ENCODE results near the gene CPNE4.
A peak's percentile ranks its signal among the peaks of the same experiment; 100 is the strongest.

The CPNE4 gene

GRCh38 chr3:131692356-131692755 is 342.5 kb downstream of the CPNE4 start:
- in situ Hi-C loops (cut with MboI; ENCODE audit: low pct_unique_long_range_greater_than_20kb, low sequenced_read_pairs): no loop called here
- DNase-seq: no peak

- DNase-seq: no peak
- in situ Hi-C loops (cut with MboI; ENCODE audit: low pct_unique_long_range_greater_than_20kb, low sequenced_read_pairs): no loop called here
These were observed 344.0 kb downstream of the CPNE4 start for GRCh38 chr3:131690800-131691199.

DNA sequence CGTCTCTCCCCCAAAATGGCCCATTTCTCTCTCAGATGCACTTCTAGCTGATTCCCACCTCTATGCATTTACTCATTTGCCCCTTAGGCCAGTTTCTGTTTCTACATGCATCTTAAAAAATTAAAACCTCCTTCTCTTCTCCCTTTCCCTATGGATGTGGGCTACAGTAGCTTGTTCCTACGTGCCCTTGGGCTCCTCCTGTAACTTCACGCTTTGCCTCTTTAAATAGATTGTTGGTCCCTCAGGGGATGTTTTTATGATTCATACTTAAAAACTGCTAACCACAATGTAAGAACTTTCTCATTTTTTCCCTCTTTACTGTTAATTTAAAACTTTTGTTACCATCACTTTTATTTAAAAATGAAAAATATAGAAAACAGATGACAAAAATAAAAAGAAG is 346.4 kb downstream of the CPNE4 start:
- in situ Hi-C loops (cut with MboI; ENCODE audit: low pct_unique_long_range_greater_than_20kb, low sequenced_read_pairs): no loop called here
- no peak for DNase-seq

- in situ Hi-C loops (cut with MboI; ENCODE audit: low pct_unique_long_range_greater_than_20kb, low sequenced_read_pairs): no loop called here
- DNase-seq: no peak
These were observed 365.2 kb downstream of the CPNE4 start for GRCh38 chr3:131669600-131669999.

GRCh38 chr3:131658771-131659170 is 376.0 kb downstream of the CPNE4 start:
- DNase-seq: no peak
- in situ Hi-C loops (cut with MboI; ENCODE audit: low pct_unique_long_range_greater_than_20kb, low sequenced_read_pairs): no loop called here

- no peak for DNase-seq
- in situ Hi-C loops (cut with MboI; ENCODE audit: low pct_unique_long_range_greater_than_20kb, low sequenced_read_pairs): no loop called here
These were observed 376.7 kb downstream of the CPNE4 start for GRCh38 chr3:131658115-131658514.

GRCh38 chr3:131655070-131655690 is 379.6 kb downstream of the CPNE4 start:
- no peak for DNase-seq
- in situ Hi-C loops (cut with MboI; ENCODE audit: low pct_unique_long_range_greater_than_20kb, low sequenced_read_pairs): no loop called here

DNA sequence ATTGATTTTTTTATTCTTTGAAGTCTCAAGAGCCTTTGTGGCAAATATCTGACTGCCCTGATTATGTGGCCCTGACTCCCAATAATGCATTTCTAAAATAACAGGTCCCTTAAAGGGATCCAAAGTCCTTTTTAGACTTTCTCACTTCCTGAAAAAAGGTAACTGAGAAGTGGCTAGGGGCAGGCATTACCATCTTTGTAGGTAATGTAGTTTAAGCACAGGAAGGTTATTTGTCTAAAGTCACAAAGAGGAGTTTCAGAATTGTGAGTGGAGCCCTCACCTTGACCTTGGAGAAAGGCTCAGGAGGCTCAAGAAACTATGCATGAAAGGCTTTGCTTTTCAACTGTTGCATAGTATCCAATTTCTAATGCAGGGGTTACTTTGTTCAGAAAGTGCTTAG is 389.2 kb downstream of the CPNE4 start:
- in situ Hi-C loops (cut with MboI; ENCODE audit: low pct_unique_long_range_greater_than_20kb, low sequenced_read_pairs): no loop called here
- no peak for DNase-seq

- DNase-seq: no peak
These were observed 398.5 kb downstream of the CPNE4 start for GRCh38 chr3:131636266-131636775.

GRCh38 chr3:131630807-131631206 is 404.0 kb downstream of the CPNE4 start:
- DNase-seq: no peak

More at GRCh38 chr3:131636266-131636775, 398.5 kb downstream of the CPNE4 start:
- in situ Hi-C loops (cut with MboI; ENCODE audit: low pct_unique_long_range_greater_than_20kb, low sequenced_read_pairs): no loop called here

DNA sequence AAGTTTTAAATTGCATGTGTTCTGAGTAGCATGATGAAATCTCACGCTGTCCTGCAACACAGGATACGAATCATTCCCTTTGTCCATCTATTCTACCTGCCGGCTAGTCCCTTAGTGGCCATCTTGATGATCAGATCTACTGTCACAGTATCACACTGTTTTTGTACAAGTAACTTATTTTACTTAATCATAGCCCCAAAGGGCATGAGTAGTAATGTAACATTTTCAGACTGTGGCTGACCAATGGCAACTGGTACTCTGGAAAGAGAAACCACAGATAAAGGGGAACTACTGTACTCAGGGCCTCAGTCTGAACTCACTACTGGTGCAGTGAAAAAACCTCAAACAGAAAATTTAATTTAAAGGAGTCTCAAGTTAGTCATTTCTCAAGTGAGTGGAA is 404.7 kb downstream of the CPNE4 start:
- peak; percentile 25 for DNase-seq
- in situ Hi-C loops (cut with MboI; ENCODE audit: low pct_unique_long_range_greater_than_20kb, low sequenced_read_pairs): no loop called here

More at GRCh38 chr3:131630807-131631206, 404.0 kb downstream of the CPNE4 start:
- in situ Hi-C loops (cut with MboI; ENCODE audit: low pct_unique_long_range_greater_than_20kb, low sequenced_read_pairs): no loop called here

GRCh38 chr3:131623431-131623830 is 411.4 kb downstream of the CPNE4 start:
- no peak for DNase-seq
- in situ Hi-C loops (cut with MboI; ENCODE audit: low pct_unique_long_range_greater_than_20kb, low sequenced_read_pairs): no loop called here

DNA sequence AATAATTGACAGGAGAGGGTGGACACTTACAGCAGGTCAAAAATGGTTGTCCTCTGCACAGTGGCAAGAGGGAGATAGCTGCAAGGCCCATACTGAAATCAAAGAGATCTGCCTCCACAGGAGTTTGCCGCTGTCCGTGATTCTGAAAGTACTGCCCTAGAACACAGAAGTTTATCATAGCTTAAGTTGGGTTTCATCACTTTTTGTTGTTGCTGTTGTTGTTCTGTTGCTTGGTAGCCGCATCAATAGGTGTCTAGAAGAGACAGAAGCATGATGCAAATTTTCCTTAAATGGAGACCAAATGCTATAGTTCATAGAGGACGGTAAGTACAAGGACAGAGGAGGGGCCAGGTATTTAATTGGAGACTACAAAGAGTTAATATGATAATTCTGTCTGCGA is 412.1 kb downstream of the CPNE4 start:
- DNase-seq: no peak
- in situ Hi-C loops (cut with MboI; ENCODE audit: low pct_unique_long_range_greater_than_20kb, low sequenced_read_pairs): no loop called here

- in situ Hi-C loops (cut with MboI; ENCODE audit: low pct_unique_long_range_greater_than_20kb, low sequenced_read_pairs): no loop called here
- DNase-seq: no peak
These were observed 413.8 kb downstream of the CPNE4 start for GRCh38 chr3:131620977-131621376.

DNA sequence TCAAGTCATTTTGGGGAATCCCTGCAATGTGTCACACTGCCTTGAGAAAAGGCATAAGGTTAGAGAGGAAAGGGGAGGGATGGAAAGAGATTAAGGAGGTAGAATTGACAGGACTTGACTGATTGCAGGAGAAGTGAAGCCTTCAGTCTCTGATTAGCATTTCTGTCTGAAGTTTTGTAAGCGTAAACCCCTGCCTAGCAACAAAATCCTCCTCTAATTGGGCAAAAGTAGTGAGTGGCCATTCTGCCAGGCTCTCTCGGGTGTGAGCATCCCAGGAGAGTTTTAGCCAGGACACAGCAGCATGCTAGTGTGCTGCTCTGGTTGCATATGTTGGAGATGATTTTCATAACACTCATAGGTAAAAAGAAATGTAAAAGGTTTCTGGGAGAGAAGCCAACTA is 415.0 kb downstream of the CPNE4 start:
- in situ Hi-C loops (cut with MboI; ENCODE audit: low pct_unique_long_range_greater_than_20kb, low sequenced_read_pairs): no loop called here
- DNase-seq: no peak

- no peak for DNase-seq
- in situ Hi-C loops (cut with MboI; ENCODE audit: low pct_unique_long_range_greater_than_20kb, low sequenced_read_pairs): no loop called here
These were observed 418.1 kb downstream of the CPNE4 start for GRCh38 chr3:131616719-131617118.

- in situ Hi-C loops (cut with MboI; ENCODE audit: low pct_unique_long_range_greater_than_20kb, low sequenced_read_pairs): no loop called here
- DNase-seq: no peak
These were observed 422.1 kb downstream of the CPNE4 start for GRCh38 chr3:131612745-131613144.

DNA sequence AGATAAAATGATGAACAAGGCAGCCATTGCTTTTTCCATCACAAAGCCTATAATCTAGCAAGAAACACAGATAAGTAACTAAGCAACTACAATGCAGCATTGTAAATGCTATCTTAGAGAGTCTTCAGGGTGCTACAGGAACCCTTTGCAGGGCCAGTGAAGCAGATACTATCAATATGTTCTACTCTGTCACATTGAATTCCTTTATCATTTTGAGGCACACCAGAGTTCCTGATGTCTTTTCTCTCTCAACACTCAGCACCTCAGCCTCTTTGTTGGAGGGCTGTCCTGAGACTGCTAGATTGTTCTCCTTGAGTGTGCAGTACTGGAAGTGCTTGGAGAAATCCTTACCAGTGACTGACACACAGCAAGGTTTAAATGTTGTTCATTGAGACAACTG is 424.6 kb downstream of the CPNE4 start:
- DNase-seq: no peak
- in situ Hi-C loops (cut with MboI; ENCODE audit: low pct_unique_long_range_greater_than_20kb, low sequenced_read_pairs): no loop called here

- in situ Hi-C loops (cut with MboI; ENCODE audit: low pct_unique_long_range_greater_than_20kb, low sequenced_read_pairs): no loop called here
- DNase-seq: no peak
These were observed 426.1 kb downstream of the CPNE4 start for GRCh38 chr3:131608741-131609140.

DNA sequence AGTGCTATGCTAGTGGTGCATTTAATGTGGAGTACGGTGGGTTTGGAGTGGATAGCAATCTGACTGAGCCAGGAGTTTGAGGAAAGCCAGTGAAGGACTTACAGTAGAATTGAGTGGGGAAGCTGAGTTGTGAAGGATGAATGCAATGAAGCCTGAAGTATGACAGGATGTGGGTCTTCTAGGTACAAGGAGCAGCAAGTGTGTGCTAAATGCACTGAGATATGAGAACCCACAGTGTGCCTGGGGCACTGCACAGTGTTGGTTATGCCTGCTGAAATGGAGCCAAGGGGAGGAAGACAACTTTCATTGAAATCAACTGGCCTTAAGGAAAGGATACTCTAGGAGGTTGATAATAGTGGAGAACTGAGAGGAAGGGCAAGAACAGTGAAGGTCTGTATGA is 426.5 kb downstream of the CPNE4 start:
- DNase-seq: no peak
- in situ Hi-C loops (cut with MboI; ENCODE audit: low pct_unique_long_range_greater_than_20kb, low sequenced_read_pairs): no loop called here

DNA sequence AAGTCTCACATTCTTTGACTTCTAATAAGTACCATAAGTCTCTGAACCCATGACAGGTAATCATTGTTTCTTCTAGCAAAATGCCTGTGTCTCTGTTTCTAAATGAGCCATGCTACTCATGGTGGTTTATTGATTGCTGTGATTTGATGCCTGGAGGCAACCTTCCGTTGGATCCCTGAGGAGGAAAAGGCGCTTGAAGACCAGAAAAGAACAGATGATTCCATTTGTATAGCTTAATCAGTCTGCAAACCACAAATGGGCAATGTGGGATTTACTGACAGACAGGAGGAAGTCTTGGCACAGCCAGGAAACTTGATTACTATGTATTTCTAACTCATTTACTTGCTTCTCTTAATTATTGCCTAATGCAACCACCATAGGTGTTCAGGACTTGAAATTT is 428.9 kb downstream of the CPNE4 start:
- no peak for DNase-seq
- in situ Hi-C loops (cut with MboI; ENCODE audit: low pct_unique_long_range_greater_than_20kb, low sequenced_read_pairs): no loop called here
